Measurements from ENCODE around the gene MATN4. TPM values are rescaled to one million over a fixed set of nuclear protein-coding genes. Genes with fewer than 3 reads are reported as not detected.

Gene MATN4
- total and polyA plus RNA-seq, 2 of the 4 experiments (the other 2 are of a cell fraction) = 0.12 TPM; not detected in 1

- Histone ChIP-seq H2AK9ac (replicated peaks; ENCODE audit: low read depth, low read length, poor library complexity) (no peak overlapping the region), H3K14ac (replicated peaks; ENCODE audit: low read depth, low read length) (no peak overlapping the region), H3K4ac (ENCODE audit: low read depth, low read length) (no peak overlapping the region), H4K20me1 (ENCODE audit: insufficient read depth, low read length) (no peaks in the 10 kb centered on the region), H4K8ac (ENCODE audit: low read depth in 2 of 2, low read length in 2 of 2) (no peak overlapping the region), H3K4me1 (ENCODE audit: control insufficient read depth, insufficient read depth, low read length) (no peaks in the 10 kb centered on the region), H3K4me2 (ENCODE audit: low read depth, low read length) (no peak overlapping the region), H3K27me3 (ENCODE audit: control insufficient read depth, insufficient read depth, low read length) (peaks cover 4% of the 10 kb centered on the region), H4K5ac (ENCODE audit: low read depth, low read length) (no peak overlapping the region), H3K4me3 (ENCODE audit: insufficient read depth, low read depth, low read length) (no peak overlapping the region), H4K91ac (ENCODE audit: insufficient read depth, low read depth, low read length) (no peak overlapping the region), H2BK20ac (ENCODE audit: low read depth, low read length) (no peak overlapping the region), H3K9ac (ENCODE audit: low read depth, low read length) (no peak overlapping the region), H3K18ac (ENCODE audit: low read depth, low read length) (no peak overlapping the region), H3K79me1 (ENCODE audit: low read depth in 1 of 2, low read length in 2 of 2) (no peaks in the 10 kb centered on the region), H3K56ac (ENCODE audit: extremely low read depth, insufficient read depth, low read length) (no peak overlapping the region), H2BK15ac (ENCODE audit: low read depth, low read length) (no peak overlapping the region), H2AFZ (replicated peaks; ENCODE audit: low read length, poor library complexity) (no peak overlapping the region), H3K27ac (ENCODE audit: insufficient read depth, low read length) (no peak overlapping the region), H2BK120ac (ENCODE audit: low read depth, low read length) (no peak overlapping the region), H2BK5ac (ENCODE audit: low read depth, low read length, poor library complexity, severe bottlenecking) (no peak overlapping the region), H2AK5ac (ENCODE audit: low read depth, low read length) (no peak overlapping the region), H3K23ac (ENCODE audit: low read depth, low read length) (no peak overlapping the region), H3K9me3 (ENCODE audit: control insufficient read depth, insufficient read depth, low read length) (no peaks in the 10 kb centered on the region), H3K36me3 (ENCODE audit: control insufficient read depth, insufficient read depth, low read length) (no peaks in the 10 kb centered on the region), H3K9me1 (ENCODE audit: insufficient read depth, low read length) (no peaks in the 10 kb centered on the region)
- no peak for ATAC-seq (ENCODE audit: low read depth)
- BruUV-seq (replicated peaks) = no TSS peak
- no peak for DNase-seq
- TF ChIP-seq MXI1 (IDR thresholded peaks at IDR 0.05; ENCODE audit: borderline replicate concordance, low read depth, low read length) = no peak
- in situ Hi-C loops (cut with MboI; ENCODE audit: low sequenced_read_pairs) (no loop called here), dilution Hi-C loops (cut with HindIII; ENCODE audit: low sequenced_read_pairs, unreplicated experiment) (no loop called here), intact Hi-C loops (cut with micrococcal nuclease) (no loop called here)
- ChIA-PET POLR2A (ENCODE audit: unreplicated experiment) (no interaction called here), CTCF (no interaction called here)
- no CpG with 5 or more reads among the region's 3 CpGs for WGBS, 2 experiments (ENCODE audit: extremely low coverage in 2 of 2, insufficient read length in 1 of 2)
Measured at GRCh38 chr20:45268531-45268930, 39.6 kb downstream of the MATN4 start.

Measured in IMR-90 (cell line).